GM21737 (cell line): ENCODE data around the gene XRCC4.

Source experiments
- ATAC-seq: cut with Tn5 transposase; IDR thresholded peaks from one replicate; pipeline ENCODE4 v1.9.1; 2021; ENCODE audit warnings: mild to moderate bottlenecking, moderate library complexity; ENCODE audit not compliant: unreplicated experiment

XRCC4 gene

DNA sequence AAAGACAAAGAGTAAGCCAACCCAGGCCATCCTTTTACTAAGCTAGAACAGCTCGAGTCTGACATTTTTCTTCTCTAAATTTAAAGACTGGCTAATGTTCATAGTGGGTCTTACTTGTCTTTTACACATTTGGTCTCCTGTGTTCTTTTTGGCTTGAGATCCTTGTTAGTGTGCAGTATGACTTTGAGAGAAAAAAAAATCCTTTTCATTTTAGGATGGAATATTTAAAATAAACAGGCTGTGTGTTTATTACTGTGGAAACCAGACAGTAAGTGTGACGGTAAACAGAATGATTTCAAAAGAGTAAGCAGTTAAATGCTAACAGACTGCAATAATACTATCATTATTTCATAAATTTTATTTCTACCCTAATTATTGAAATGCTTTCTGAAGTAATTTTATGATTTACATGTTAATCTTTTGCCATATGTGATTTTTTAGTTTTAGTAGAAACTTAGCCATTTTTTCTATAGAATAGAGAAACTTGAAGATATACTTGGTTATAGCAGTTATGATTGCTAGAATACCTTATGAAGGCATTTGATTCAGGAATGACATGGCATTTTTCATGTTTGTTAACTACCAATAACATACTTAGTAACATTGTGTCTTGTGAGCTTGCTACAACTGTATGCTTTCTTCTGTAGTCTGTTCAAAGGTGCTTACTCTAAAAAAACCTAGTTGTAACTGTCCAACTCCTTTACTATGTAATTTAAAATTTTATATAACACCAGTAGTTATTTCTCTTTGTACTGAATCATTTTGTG is 92.4 kb downstream of the XRCC4 start:
- ATAC-seq = no peak

DNA sequence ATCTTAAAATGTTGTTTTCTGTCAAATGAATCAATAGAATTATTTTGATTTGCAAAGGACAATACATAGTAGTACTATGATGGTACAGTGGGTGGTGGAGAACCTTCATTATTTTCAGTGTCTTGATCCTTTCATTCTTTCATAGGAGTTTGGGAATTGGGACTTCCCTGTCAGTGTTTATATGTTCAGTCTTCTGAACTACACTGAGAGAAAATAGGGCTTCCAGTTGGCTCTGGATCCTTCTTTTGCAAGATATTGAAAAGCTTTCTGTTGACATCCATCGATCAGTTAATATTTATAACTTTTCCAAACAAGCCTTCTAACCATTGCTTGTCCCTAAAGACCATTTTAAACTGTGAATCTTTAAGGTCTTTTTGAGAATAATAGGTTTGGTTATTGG is 94.7 kb downstream of the XRCC4 start:
- ATAC-seq = no peak

DNA sequence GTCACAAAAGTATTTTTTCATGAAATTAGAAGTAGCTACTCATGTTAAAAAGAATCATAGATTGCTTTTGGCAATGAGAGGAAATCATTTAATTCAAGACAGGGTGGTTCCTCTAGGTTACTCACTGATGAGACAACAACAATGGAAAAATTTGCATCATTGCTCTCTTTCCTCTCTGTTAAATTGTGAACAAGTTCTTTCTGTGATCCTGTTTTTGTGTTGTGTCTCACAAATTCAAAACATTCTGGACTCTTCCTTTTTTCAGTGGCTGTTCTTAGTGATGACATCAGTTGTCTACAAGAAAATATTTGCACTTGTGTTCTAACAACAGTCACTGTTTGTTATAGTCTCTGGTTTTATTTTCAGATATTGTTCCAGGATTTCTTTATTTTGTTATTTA is 95.3 kb downstream of the XRCC4 start:
- no peak for ATAC-seq

DNA sequence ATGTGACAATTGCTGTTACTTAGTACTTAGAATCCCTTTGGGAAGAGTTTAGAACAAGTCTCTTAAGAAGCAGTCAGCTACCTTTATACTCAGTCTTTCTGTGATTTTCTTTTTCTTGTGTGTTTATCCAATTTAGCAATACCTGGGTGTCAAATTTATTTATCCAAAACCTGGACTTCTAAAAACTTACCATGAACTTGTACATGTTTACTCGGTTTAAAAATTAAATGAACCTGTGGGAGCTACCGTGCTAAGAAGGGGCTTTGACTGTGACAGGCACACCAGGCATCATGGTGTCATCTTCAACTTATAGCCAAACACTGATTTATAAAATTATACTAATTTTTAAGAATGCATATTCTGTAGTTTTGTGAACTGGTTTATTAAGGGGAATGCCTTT is 96.5 kb downstream of the XRCC4 start:
- no peak for ATAC-seq

DNA sequence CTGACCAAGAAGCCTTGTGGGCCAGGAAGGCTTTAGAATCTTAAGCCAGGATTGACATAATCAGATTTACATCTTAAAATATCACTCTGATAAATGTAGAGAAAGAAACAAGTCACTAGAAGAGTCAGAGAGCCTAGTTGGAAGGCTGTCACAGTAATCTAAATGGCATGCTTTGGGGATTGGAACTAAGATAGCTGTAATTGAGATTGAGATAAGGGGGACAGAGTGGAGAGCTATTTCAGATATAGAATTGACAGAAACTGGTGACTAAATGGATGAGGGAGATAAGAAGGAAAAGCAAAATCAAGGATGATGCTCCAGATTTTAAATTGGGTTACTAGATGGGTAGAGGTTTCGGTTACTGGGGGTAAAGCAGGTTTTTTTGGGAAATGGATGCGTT is 100.5 kb downstream of the XRCC4 start:
- no peak for ATAC-seq

GRCh38 chr5:83179966-83180365 is 102.6 kb downstream of the XRCC4 start:
- no peak for ATAC-seq

DNA sequence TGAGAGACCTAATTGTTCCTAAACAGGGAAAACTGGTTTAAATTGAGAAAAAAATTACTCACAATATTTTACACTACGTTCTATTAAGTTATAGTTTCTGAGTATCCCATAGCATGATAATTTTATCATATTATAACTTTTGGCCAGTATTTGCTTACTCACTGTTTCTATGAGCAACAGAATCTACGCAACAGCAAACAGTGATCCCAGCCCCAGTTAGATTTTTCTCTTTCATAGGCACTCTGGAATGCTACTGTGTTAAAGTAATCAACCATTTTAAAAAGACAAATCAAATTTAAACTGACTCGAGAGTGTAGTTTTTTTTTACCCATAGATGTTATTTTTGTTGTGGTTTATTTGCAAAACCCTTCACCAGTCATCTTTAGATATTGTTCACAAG is 107.2 kb downstream of the XRCC4 start:
- ATAC-seq = no peak

GRCh38 chr5:83192947-83193346 is 115.6 kb downstream of the XRCC4 start:
- no peak for ATAC-seq

GRCh38 chr5:83197326-83197967 is 120.1 kb downstream of the XRCC4 start:
- no peak for ATAC-seq

DNA sequence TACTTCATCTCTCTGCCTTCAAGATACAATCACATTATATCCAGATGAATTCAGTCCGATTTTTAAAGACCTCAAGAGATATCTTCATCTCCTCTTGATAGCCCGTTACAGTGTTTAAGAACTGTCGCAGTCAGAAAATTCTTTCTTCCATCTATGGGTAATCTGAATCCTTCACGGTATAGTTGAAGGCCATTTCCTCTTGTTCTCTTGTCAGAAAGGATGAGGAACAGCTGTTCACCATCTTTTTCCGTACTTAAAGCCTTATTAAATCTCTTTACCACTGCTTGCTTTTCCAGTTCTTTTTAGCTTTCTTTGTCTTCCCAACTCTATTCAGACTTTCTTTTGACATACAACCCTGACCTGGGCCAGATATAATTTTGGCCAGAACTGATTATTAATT is 121.8 kb downstream of the XRCC4 start:
- no peak for ATAC-seq

DNA sequence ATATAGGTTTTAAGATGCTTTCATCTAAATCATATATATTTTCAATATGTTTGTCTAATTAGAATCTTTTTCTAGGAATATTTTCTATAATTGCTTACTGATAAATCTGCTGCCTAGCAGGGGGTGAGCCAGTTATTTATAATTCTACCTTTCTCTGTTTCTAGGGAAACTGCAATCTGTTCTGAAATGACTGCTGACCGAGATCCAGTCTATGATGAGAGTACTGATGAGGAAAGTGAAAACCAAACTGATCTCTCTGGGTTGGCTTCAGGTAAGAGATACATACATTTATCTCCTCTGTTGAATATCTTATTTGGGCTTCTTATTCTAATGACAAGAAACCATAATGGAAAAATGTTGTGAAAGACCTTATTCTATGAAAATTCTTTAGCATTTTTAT is 127.3 kb downstream of the XRCC4 start:
- no peak for ATAC-seq

DNA sequence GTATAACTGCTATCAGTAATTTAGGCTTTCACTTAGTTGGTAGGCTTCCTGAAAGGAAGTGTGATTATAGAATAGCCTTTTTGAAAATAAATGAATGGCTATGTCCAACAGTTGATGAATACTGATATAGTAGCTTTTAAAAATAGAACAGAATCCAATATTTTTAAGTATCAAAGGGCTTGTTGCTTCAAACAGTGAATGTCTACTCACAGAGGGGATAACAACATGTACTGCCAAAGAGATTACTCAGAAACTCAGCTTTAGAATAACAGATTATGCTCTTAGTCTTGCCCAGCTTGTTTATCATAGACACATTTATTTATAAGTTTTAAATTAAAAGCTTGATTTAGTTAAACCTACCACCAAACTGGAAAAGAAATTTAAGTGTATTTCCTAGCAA is 132.6 kb downstream of the XRCC4 start:
- no peak for ATAC-seq

- no peak for ATAC-seq
These were observed 141.7 kb downstream of the XRCC4 start for GRCh38 chr5:83219077-83219476.

DNA sequence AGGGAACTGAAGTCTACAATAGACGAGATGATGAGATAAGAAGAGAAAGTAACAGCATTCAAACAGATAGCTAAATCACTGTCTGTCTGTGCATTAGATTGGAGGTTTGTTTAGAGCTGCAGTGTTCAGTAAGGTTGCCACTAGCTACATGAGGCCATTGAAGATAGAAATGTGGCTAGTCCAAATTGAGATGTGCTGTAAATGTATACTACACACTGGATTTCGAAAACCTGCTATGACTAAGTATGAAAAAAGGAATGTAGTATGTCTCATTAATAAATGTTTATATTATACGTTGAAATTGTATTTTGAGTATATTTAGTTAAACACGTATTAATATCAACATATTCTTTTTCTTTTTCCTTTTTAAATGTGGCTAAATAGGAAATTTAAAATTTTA is 142.1 kb downstream of the XRCC4 start:
- ATAC-seq = no peak

DNA sequence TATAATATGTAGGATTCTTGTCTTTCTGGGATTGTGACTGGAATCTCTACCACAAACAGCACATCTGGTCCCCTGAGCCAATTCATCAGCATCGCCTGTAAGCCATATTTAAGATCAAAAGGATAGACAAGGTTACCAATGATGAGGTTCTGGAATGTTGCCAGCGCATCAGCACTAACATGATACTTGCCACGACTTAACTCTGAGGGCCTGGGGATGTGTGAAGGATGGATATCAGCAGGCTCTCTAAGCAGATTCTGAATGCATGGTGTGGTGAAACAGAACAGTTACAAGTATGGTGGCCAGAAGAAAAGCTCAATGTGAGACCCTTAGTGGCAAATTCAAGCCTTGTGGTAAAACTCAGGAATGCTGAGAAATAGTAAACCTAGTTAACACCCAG is 143.0 kb downstream of the XRCC4 start:
- ATAC-seq = no peak

GRCh38 chr5:83222906-83223305 is 145.6 kb downstream of the XRCC4 start:
- ATAC-seq = no peak

GRCh38 chr5:83227611-83228010 is 150.3 kb downstream of the XRCC4 start:
- no peak for ATAC-seq

DNA sequence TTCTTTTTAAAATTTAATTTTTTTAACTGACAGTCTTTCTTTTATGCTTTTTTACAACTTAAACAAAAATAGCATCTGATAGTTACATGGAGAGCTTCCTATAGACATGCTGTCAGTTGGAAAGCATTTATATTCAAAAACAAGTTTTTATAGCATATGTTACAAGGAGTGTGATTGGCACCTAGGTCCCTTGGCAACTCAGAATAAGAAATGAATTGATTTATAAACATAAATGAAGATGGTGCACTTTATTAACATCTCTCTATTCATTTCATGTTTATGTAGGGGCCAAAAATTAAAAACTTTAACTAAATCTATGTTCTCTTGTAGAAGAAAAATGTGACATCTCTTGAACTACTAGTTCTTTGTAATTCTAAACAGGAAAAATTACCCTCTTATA is 153.2 kb downstream of the XRCC4 start:
- ATAC-seq = no peak

DNA sequence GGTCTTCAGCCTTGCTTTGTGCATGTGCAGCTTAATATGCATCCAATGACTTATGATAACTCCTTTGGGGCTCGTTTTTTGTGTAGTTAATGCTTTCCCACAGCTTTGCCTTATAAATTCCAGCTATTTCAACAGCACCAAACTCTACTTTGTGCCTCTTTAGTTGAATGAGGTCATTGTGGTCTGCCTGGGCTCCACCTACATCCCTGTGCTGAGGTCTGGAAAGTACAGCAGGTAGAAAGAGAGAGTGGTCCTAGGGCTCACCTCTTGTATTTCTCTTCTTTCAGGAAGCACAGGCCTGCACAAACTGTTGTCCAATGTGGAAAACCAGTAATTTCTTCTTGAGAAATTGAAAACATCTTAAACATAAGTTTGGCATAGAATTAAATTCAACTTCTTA is 167.2 kb downstream of the XRCC4 start:
- ATAC-seq = no peak

DNA sequence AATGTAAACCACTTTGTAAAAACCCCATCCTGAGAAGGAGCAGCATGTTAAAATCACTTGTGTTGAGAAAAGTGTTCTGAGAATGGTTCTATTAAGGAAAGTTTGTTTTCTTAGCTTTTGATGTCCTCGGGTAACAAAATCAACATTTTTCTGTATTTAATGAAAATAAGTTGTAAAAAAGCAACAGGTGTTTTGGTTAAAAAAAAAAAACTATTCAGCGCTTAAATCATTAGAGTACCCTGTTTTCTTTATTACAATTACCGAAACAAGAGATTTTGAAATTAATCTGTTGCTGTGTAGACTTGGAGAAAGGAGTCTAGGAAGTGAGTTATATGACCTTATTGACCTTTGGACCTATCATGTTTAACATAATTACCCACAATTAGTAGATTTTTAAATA is 167.7 kb downstream of the XRCC4 start:
- ATAC-seq = no peak

GRCh38 chr5:83246071-83246470 is 168.7 kb downstream of the XRCC4 start:
- ATAC-seq = no peak

- no peak for ATAC-seq
These were observed 171.8 kb downstream of the XRCC4 start for GRCh38 chr5:83249156-83249555.

DNA sequence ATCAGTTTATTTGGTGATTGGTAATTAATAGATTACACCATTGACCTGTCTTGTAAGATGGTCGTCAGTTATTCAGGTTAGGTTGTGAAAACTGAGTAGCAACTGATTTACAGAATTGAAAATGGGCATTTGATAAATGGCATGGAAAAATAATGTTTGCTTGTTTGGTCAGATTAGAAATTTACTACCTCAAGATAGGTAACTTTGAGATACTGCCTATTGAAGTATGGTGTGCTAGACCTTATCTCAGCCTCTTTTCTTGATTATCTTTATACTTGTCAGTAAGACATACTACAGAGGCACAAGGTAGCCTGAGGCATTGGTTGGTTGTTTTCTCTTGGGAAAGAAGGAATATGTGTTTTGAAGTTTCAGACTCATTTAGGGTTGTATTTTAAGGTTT is 174.5 kb downstream of the XRCC4 start:
- no peak for ATAC-seq
